Measurements from ENCODE around the gene AGBL3.
"Not testable (repeated sequence)": the region's sequence is repeated elsewhere in the genome, so short reads cannot be mapped to it uniquely, and the experiment has no call there.

AGBL3 gene

GRCh38 chr7:134966691-134967090 is 19.6 kb upstream of the AGBL3 start:
- no peak for DNase-seq

GRCh38 chr7:134968110-134968509 is 18.2 kb upstream of the AGBL3 start:
- DNase-seq, result no peak

- DNase-seq, result not testable (repeated sequence)
These were observed 4.7 kb upstream of the AGBL3 start for GRCh38 chr7:134981645-134982044.

- DNase-seq, result no peak
These were observed 380 bp upstream of the AGBL3 start for GRCh38 chr7:134985894-134986362.

GRCh38 chr7:134988161-134988560 is 1.9 kb downstream of the AGBL3 start:
- no peak for DNase-seq

GRCh38 chr7:134991469-134992339 is 5.4 kb downstream of the AGBL3 start:
- no peak for DNase-seq

- no peak for DNase-seq
These were observed 6.4 kb downstream of the AGBL3 start for GRCh38 chr7:134992626-134993179.

GRCh38 chr7:134993877-134994456 is 7.7 kb downstream of the AGBL3 start:
- no peak for DNase-seq

GRCh38 chr7:134995239-134996096 is 9.2 kb downstream of the AGBL3 start:
- DNase-seq, result no peak

- DNase-seq, result no peak
These were observed 9.8 kb downstream of the AGBL3 start for GRCh38 chr7:134996097-134996550.

- DNase-seq, result no peak
These were observed 11.0 kb downstream of the AGBL3 start for GRCh38 chr7:134997214-134997885.

- no peak for DNase-seq
These were observed 12.8 kb downstream of the AGBL3 start for GRCh38 chr7:134999136-134999535.

GRCh38 chr7:135001390-135002165 is 15.3 kb downstream of the AGBL3 start:
- DNase-seq, result no peak

- no peak for DNase-seq
These were observed 25.9 kb downstream of the AGBL3 start for GRCh38 chr7:135012229-135012628.

- DNase-seq, result no peak
These were observed 37.3 kb downstream of the AGBL3 start for GRCh38 chr7:135023622-135024021.

- DNase-seq, result no peak
These were observed 48.9 kb downstream of the AGBL3 start for GRCh38 chr7:135035252-135035651.

GRCh38 chr7:135067017-135067416 is 80.7 kb downstream of the AGBL3 start:
- not testable (repeated sequence) for DNase-seq

GRCh38 chr7:135074096-135074495 is 87.8 kb downstream of the AGBL3 start:
- DNase-seq, result no peak

GRCh38 chr7:135074531-135074930 is 88.2 kb downstream of the AGBL3 start:
- DNase-seq, result no peak

- no peak for DNase-seq
These were observed 89.4 kb downstream of the AGBL3 start for GRCh38 chr7:135075716-135076115.

- DNase-seq, result no peak
These were observed 90.6 kb downstream of the AGBL3 start for GRCh38 chr7:135076882-135077281.

- no peak for DNase-seq
These were observed 91.3 kb downstream of the AGBL3 start for GRCh38 chr7:135077642-135078041.
